NT2/D1 (cell line): ENCODE results near the gene XRCC4.
"Not testable (repeated sequence)": the region's sequence is repeated elsewhere in the genome, so short reads cannot be mapped to it uniquely, and the experiment has no call there.

Experiments used
- DNase-seq: peaks from one replicate; pipeline ENCODE4 v3.0.0-alpha.2; 2011; ENCODE audit warnings: low read depth, low spot score
- H3K27me3 ChIP-seq: 2 replicates; pipeline ENCODE4 v1.6.0; 2011; ENCODE audit warnings: mild to moderate bottlenecking; ENCODE audit not compliant: insufficient read length, insufficient read depth
- H3K36me3 ChIP-seq: 2 replicates; pipeline ENCODE4 v1.6.1; 2011; ENCODE audit warnings: mild to moderate bottlenecking, low read length, mixed read lengths; ENCODE audit not compliant: insufficient read depth, insufficient read length
- H3K4me1 ChIP-seq: 2 replicates; pipeline ENCODE4 v1.5.1; 2011; ENCODE audit not compliant: insufficient read depth, insufficient read length
- H3K4me3 ChIP-seq: 2 replicates; pipeline ENCODE4 v1.5.1; 2011; ENCODE audit warnings: low read depth; ENCODE audit not compliant: insufficient read length
- H3K9ac ChIP-seq: 2 replicates; pipeline ENCODE4 v1.6.0; 2011; ENCODE audit warnings: low read depth; ENCODE audit not compliant: insufficient read length
- H3K9me3 ChIP-seq: 2 replicates; pipeline ENCODE4 v1.5.1; 2011; ENCODE audit warnings: mild to moderate bottlenecking, low read length; ENCODE audit not compliant: insufficient read depth
- SUZ12 ChIP-seq: IDR thresholded peaks from 2 replicates; pipeline ENCODE4 v1.6.1; 2011; ENCODE audit not compliant: insufficient read length, insufficient read depth; ENCODE audit errors: extremely low read depth
- YY1 ChIP-seq: IDR thresholded peaks from 2 replicates; pipeline ENCODE4 v1.6.1; 2011; ENCODE audit not compliant: insufficient read length, insufficient read depth
- ZNF274 ChIP-seq: IDR thresholded peaks from 2 replicates; pipeline ENCODE4 v1.6.1; 2011; ENCODE audit warnings: mild to moderate bottlenecking, low read depth, low read length

Gene XRCC4

GRCh38 chr5:83050723-83051340 lies 26.5 kb upstream of the XRCC4 start:
- no peak overlapping the region for H3K4me3 ChIP-seq
- no peaks in the 10 kb centered on the region for H3K4me1 ChIP-seq
- no peak overlapping the region for H3K9ac ChIP-seq
- H3K27me3 ChIP-seq, result no peaks in the 10 kb centered on the region
- DNase-seq, result no peak
- no peaks in the 10 kb centered on the region for H3K9me3 ChIP-seq
- TF ChIP-seq ZNF274 (no peak), SUZ12 (no peak), YY1 (no peak)
- peaks cover 25% of the 10 kb centered on the region for H3K36me3 ChIP-seq

- DNase-seq, result no peak
- H3K9me3 ChIP-seq, result no peaks in the 10 kb centered on the region
- H3K9ac ChIP-seq, result no peak overlapping the region
- H3K27me3 ChIP-seq, result no peaks in the 10 kb centered on the region
- H3K4me3 ChIP-seq, result no peak overlapping the region
- TF ChIP-seq ZNF274, result no peak
- peaks cover 54% of the 10 kb centered on the region for H3K36me3 ChIP-seq
- no peaks in the 10 kb centered on the region for H3K4me1 ChIP-seq
These were observed 22.2 kb upstream of the XRCC4 start for GRCh38 chr5:83055166-83055565.

- Histone ChIP-seq H3K4me1 (no peaks in the 10 kb centered on the region), H3K4me3 (no peak overlapping the region), H3K36me3 (peaks cover 63% of the 10 kb centered on the region), H3K9me3 (no peaks in the 10 kb centered on the region), H3K9ac (no peak overlapping the region), H3K27me3 (no peaks in the 10 kb centered on the region)
- TF ChIP-seq YY1 (no peak), SUZ12 (no peak), ZNF274 (no peak)
- no peak for DNase-seq
These were observed 18.6 kb upstream of the XRCC4 start for GRCh38 chr5:83058726-83059125.

GRCh38 chr5:83059341-83059740 lies 18.0 kb upstream of the XRCC4 start:
- H3K4me1 ChIP-seq, result no peaks in the 10 kb centered on the region
- TF ChIP-seq SUZ12 (no peak), ZNF274 (no peak), YY1 (no peak)
- DNase-seq, result no peak
- no peaks in the 10 kb centered on the region for H3K9me3 ChIP-seq
- H3K4me3 ChIP-seq, result no peak overlapping the region
- H3K27me3 ChIP-seq, result no peaks in the 10 kb centered on the region
- H3K9ac ChIP-seq, result no peak overlapping the region
- H3K36me3 ChIP-seq, result peaks cover 65% of the 10 kb centered on the region

GRCh38 chr5:83066548-83067110 lies 10.7 kb upstream of the XRCC4 start:
- H3K4me1 ChIP-seq, result no peaks in the 10 kb centered on the region
- TF ChIP-seq YY1 (no peak), ZNF274 (no peak), SUZ12 (no peak)
- H3K27me3 ChIP-seq, result no peaks in the 10 kb centered on the region
- no peak overlapping the region for H3K9ac ChIP-seq
- DNase-seq, result no peak
- peaks cover 22% of the 10 kb centered on the region for H3K36me3 ChIP-seq
- no peaks in the 10 kb centered on the region for H3K9me3 ChIP-seq
- H3K4me3 ChIP-seq, result no peak overlapping the region

- not testable (repeated sequence) for H3K9me3 ChIP-seq, H3K4me3 ChIP-seq, DNase-seq, H3K9ac ChIP-seq, H3K27me3 ChIP-seq, H3K4me1 ChIP-seq
- H3K36me3 ChIP-seq, result peaks cover 18% of the 10 kb centered on the region
These were observed 10.0 kb upstream of the XRCC4 start for GRCh38 chr5:83067377-83067776.

GRCh38 chr5:83069096-83069799 lies 8.1 kb upstream of the XRCC4 start:
- Histone ChIP-seq H3K36me3 (peaks cover 26% of the 10 kb centered on the region), H3K4me3 (no peak overlapping the region), H3K4me1 (no peaks in the 10 kb centered on the region), H3K27me3 (no peaks in the 10 kb centered on the region), H3K9me3 (no peaks in the 10 kb centered on the region), H3K9ac (no peak overlapping the region)
- DNase-seq, result no peak
- TF ChIP-seq SUZ12 (no peak), YY1 (no peak), ZNF274 (no peak)
